HepG2 (cell line): ENCODE measurements around the gene SDR39U1. TPM values are rescaled to one million over a fixed set of nuclear protein-coding genes. Genes with fewer than 3 reads are reported as not detected.

Experiments
- FOXP1 ChIP-seq, 2 experiments: fragments of 450-650 bp in 1 of 2; IDR thresholded peaks; 2 replicates each; pipeline ENCODE4 v1.6.1; 2017 to 2018; ENCODE audit warnings: antibody characterized with exemption in 1 of 2
- HNF4G ChIP-seq, 2 experiments: sonication (generic) in 1 of 2; formaldehyde crosslinking in 1 of 2; IDR thresholded peaks; 2 replicates each; pipeline versions ENCODE4 v1.4.0 to v1.6.1; 2011 to 2020; ENCODE audit warnings: borderline replicate concordance in 2 of 2, low read depth in 2 of 2, mild to moderate bottlenecking in 2 of 2, low read length in 1 of 2, missing genetic modification reagents in 1 of 2, moderate library complexity in 1 of 2
- HOXA5 ChIP-seq: sonication (generic); formaldehyde crosslinking; IDR thresholded peaks from 2 replicates; pipeline ENCODE4 v1.4.0; 2020; ENCODE audit warnings: missing genetic modification reagents
- IRF2 ChIP-seq: IDR thresholded peaks from 2 replicates; pipeline ENCODE4 v1.6.1; 2018; ENCODE audit warnings: missing genetic modification reagents, missing compliant biosample characterization
- KAT2B ChIP-seq: fragments of 150-350 bp; IDR thresholded peaks from 2 replicates; pipeline ENCODE4 v1.6.1; 2014; ENCODE audit warnings: low read depth, low read length, borderline replicate concordance
- KDM1A ChIP-seq: IDR thresholded peaks from 2 replicates; pipeline ENCODE4 v1.6.1; 2016; ENCODE audit warnings: missing compliant biosample characterization
- MEF2D ChIP-seq: sonication (generic); formaldehyde crosslinking; IDR thresholded peaks from 2 replicates; pipeline ENCODE4 v1.5.1; 2020; ENCODE audit warnings: mild to moderate bottlenecking, missing genetic modification reagents
- PPARG ChIP-seq: conservative IDR thresholded peaks from 2 replicates; pipeline ENCODE4 v1.6.1; 2016; ENCODE audit warnings: missing biosample characterization, missing genetic modification reagents
- RBM22 ChIP-seq: fragments of 200-400 bp; formaldehyde crosslinking; optimal IDR thresholded peaks from 2 replicates; pipeline ENCODE3; 2017; ENCODE audit warnings: mild to moderate bottlenecking, low read length, moderate library complexity
- RFX3 ChIP-seq: IDR thresholded peaks from 2 replicates; pipeline ENCODE4 v1.6.1; 2016; ENCODE audit warnings: missing biosample characterization, missing genetic modification reagents
- U2AF1 ChIP-seq: fragments of 200-400 bp; formaldehyde crosslinking; optimal IDR thresholded peaks from 2 replicates; pipeline ENCODE3; 2017; ENCODE audit warnings: mild to moderate bottlenecking, low read depth, low read length
- ZKSCAN8 ChIP-seq: IDR thresholded peaks from 2 replicates; pipeline ENCODE4 v1.6.1; 2016; ENCODE audit warnings: borderline replicate concordance, missing genetic modification reagents, missing compliant biosample characterization
- ZNF263 ChIP-seq: sonication (generic); formaldehyde crosslinking; IDR thresholded peaks from 2 replicates; pipeline ENCODE4 v1.4.0; 2020; ENCODE audit warnings: missing genetic modification reagents
- ZNF331 ChIP-seq: sonication (generic); formaldehyde crosslinking; IDR thresholded peaks from 2 replicates; pipeline ENCODE4 v1.4.0; 2020; ENCODE audit warnings: missing genetic modification reagents
- ZNF44 ChIP-seq: sonication (generic); formaldehyde crosslinking; IDR thresholded peaks from 2 replicates; pipeline ENCODE4 v1.5.1; 2020; ENCODE audit warnings: mild to moderate bottlenecking, missing genetic modification reagents
- ZNF660 ChIP-seq: sonication (generic); formaldehyde crosslinking; IDR thresholded peaks from 2 replicates; pipeline ENCODE4 v1.5.1; 2020; ENCODE audit warnings: mild to moderate bottlenecking, low read depth, missing genetic modification reagents, borderline replicate concordance
- ZNF703 ChIP-seq: sonication (generic); formaldehyde crosslinking; IDR thresholded peaks from 2 replicates; pipeline ENCODE4 v1.5.1; 2020; ENCODE audit warnings: missing genetic modification reagents, mild to moderate bottlenecking, moderate library complexity, borderline replicate concordance
- ZNF773 ChIP-seq: sonication (generic); formaldehyde crosslinking; IDR thresholded peaks from 2 replicates; pipeline ENCODE4 v1.4.0; 2020; ENCODE audit warnings: missing genetic modification reagents, borderline replicate concordance
- polyA plus RNA-seq, 8 experiments: library from polyadenylated mRNA; depleted of rRNA in 3 of 8; stranded (reverse) in 7 of 8; unstranded in 1 of 8; fragments of >200 nt; fragmentation: Illumina TruSeq in 4 of 8; extraction: Trizol in 4 of 8; gene quantifications; 2 replicates each; pipeline versions ENCODE4 v1.2.1 to v1.2.3, GENCODE V29; 2011 to 2016; ENCODE audit warnings: low read depth in 4 of 8, missing spikeins in 1 of 8, mixed read lengths in 1 of 8; ENCODE audit not compliant: insufficient read depth in 1 of 8
- total RNA-seq, 5 experiments: library from RNA; depleted of rRNA; stranded (reverse); fragments of >200 nt; fragmentation: Illumina TruSeq; extraction: Trizol; gene quantifications; 2 replicates each; pipeline ENCODE4 v1.2.3, GENCODE V29; 2016; ENCODE audit warnings: low read depth in 1 of 5
- TF ChIP-seq, protein P1 (sequence below): sonication (generic); formaldehyde crosslinking; IDR thresholded peaks from 2 replicates; pipeline ENCODE4 v1.5.1; 2020; ENCODE audit warnings: mild to moderate bottlenecking, missing genetic modification reagents, moderate library complexity
- TF ChIP-seq, protein P2 (sequence below): IDR thresholded peaks from 2 replicates; pipeline ENCODE4 v1.6.1; 2012; ENCODE audit warnings: low read length, improper control_type of control experiment
- TF ChIP-seq, protein P3 (sequence below): sonication (generic); formaldehyde crosslinking; IDR thresholded peaks from 2 replicates; pipeline ENCODE4 v1.4.0; 2020; ENCODE audit warnings: missing genetic modification reagents, mild to moderate bottlenecking, borderline replicate concordance

The SDR39U1 gene
- total and polyA plus RNA-seq, 2 of the 13 experiments (the other 11 are each of a cell fraction or from before 2014, with no cell fraction given) = 34.4 to 129 TPM

DNA sequence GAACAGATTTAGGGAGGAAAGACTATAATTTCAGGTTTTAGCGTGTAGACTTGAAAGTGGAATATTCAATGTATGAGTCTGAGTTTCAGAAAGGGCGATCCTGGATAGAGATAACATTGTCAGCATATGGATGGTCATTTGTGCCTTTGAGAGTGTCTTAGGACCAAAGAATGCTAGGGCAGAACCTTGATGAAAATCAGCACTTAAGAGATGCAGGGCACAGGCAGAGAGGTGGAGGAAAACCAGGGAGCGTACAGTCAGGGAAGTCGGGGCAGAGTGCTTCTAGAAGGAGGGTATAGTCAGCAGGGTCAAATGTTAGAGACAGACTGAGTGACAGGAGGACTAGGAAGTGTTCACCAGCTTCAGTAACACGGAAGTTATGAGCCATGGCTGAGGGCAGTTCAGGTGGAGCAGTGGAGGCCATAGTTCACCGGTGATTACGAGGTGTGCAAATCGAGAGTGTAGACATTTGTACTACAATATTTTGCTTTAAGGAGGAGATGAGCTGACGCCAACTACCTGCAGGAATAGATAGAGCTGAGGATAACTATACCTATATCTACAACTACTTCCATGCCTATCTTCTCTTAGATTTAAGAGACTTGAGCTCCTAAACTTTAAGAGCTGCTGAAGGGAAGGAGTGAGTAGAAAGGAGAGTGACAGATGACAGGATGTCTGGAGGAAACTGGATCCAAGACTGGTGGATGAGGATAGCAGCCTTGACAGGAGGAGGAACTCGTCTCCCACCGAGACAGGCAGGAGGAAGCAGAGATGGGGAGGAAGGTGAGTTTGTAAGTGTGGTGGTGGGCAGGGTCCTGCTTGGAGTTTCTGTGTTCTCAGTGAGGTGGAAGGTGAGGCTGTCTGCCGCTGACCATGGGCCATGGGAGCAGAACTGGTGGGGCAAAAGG lies 19.6 kb downstream of the SDR39U1 start (continued):
- TF ChIP-seq, protein P1, sequence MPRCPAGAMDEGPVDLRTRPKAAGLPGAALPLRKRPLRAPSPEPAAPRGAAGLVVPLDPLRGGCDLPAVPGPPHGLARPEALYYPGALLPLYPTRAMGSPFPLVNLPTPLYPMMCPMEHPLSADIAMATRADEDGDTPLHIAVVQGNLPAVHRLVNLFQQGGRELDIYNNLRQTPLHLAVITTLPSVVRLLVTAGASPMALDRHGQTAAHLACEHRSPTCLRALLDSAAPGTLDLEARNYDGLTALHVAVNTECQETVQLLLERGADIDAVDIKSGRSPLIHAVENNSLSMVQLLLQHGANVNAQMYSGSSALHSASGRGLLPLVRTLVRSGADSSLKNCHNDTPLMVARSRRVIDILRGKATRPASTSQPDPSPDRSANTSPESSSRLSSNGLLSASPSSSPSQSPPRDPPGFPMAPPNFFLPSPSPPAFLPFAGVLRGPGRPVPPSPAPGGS (CRISPR knock-in tag) = peak; percentile 82; the same call in 1 of the 2 replicates
- no peak for TF ChIP-seq HOXA5 (CRISPR knock-in tag)
- no peak for TF ChIP-seq KAT2B
- TF ChIP-seq RFX3 (CRISPR knock-in tag) = no peak
- no peak for TF ChIP-seq RBM22
- TF ChIP-seq KDM1A (CRISPR knock-in tag) = no peak
- peak; percentile 50; the same call in 1 of the 2 replicates for TF ChIP-seq HNF4G (IDR thresholded peaks at IDR 0.05; ENCODE audit: borderline replicate concordance, low read depth, low read length)
- 0 out of 2 replicates have a peak, but pooled peaks have one; percentile 52 for TF ChIP-seq HNF4G (CRISPR knock-in tag; IDR thresholded peaks at IDR 0.05; ENCODE audit: borderline replicate concordance, low read depth)
- peak; percentile 75; the same call in 1 of the 2 replicates for TF ChIP-seq PPARG
- TF ChIP-seq ZNF263 (CRISPR knock-in tag) = 0 out of 2 replicates have a peak, but pooled peaks have one; percentile 47
- TF ChIP-seq, protein P2, sequence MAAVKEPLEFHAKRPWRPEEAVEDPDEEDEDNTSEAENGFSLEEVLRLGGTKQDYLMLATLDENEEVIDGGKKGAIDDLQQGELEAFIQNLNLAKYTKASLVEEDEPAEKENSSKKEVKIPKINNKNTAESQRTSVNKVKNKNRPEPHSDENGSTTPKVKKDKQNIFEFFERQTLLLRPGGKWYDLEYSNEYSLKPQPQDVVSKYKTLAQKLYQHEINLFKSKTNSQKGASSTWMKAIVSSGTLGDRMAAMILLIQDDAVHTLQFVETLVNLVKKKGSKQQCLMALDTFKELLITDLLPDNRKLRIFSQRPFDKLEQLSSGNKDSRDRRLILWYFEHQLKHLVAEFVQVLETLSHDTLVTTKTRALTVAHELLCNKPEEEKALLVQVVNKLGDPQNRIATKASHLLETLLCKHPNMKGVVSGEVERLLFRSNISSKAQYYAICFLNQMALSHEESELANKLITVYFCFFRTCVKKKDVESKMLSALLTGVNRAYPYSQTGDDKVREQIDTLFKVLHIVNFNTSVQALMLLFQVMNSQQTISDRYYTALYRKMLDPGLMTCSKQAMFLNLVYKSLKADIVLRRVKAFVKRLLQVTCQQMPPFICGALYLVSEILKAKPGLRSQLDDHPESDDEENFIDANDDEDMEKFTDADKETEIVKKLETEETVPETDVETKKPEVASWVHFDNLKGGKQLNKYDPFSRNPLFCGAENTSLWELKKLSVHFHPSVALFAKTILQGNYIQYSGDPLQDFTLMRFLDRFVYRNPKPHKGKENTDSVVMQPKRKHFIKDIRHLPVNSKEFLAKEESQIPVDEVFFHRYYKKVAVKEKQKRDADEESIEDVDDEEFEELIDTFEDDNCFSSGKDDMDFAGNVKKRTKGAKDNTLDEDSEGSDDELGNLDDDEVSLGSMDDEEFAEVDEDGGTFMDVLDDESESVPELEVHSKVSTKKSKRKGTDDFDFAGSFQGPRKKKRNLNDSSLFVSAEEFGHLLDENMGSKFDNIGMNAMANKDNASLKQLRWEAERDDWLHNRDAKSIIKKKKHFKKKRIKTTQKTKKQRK = no peak
- peak; percentile 55; the same call in 1 of the 2 replicates for TF ChIP-seq IRF2 (CRISPR knock-in tag)
- TF ChIP-seq U2AF1 = no peak
- TF ChIP-seq ZNF44 (CRISPR knock-in tag) = 0 out of 2 replicates have a peak, but pooled peaks have one; percentile 46
- no peak for TF ChIP-seq ZNF331 (CRISPR knock-in tag)
- no peak; the same call in none of the 2 replicates for TF ChIP-seq MEF2D (CRISPR knock-in tag)
- TF ChIP-seq ZNF703 (CRISPR knock-in tag) = no peak
- TF ChIP-seq, protein P3, sequence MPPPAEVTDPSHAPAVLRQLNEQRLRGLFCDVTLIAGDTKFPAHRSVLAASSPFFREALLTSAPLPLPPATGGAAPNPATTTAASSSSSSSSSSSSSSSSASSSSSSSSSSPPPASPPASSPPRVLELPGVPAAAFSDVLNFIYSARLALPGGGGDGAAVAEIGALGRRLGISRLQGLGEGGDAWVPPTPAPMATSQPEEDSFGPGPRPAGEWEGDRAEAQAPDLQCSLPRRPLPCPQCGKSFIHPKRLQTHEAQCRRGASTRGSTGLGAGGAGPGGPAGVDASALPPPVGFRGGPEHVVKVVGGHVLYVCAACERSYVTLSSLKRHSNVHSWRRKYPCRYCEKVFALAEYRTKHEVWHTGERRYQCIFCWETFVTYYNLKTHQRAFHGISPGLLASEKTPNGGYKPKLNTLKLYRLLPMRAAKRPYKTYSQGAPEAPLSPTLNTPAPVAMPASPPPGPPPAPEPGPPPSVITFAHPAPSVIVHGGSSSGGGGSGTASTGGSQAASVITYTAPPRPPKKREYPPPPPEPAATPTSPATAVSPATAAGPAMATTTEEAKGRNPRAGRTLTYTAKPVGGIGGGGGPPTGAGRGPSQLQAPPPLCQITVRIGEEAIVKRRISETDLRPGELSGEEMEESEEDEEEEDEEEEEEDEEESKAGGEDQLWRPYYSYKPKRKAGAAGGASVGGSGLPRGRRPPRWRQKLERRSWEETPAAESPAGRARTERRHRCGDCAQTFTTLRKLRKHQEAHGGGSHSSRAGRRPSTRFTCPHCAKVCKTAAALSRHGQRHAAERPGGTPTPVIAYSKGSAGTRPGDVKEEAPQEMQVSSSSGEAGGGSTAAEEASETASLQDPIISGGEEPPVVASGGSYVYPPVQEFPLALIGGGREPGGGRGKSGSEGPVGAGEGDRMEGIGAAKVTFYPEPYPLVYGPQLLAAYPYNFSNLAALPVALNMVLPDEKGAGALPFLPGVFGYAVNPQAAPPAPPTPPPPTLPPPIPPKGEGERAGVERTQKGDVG (CRISPR knock-in tag) = no peak
- TF ChIP-seq FOXP1 (IDR thresholded peaks at IDR 0.05) = no peak
- no peak for TF ChIP-seq FOXP1 (CRISPR knock-in tag; IDR thresholded peaks at IDR 0.05)
- no peak for TF ChIP-seq ZNF660
- no peak for TF ChIP-seq ZKSCAN8 (CRISPR knock-in tag)
- no peak for TF ChIP-seq ZNF773 (CRISPR knock-in tag)
